Activated T-cell treated with anti-CD3 and anti-CD28 coated beads, Interleukin-2, amount 50 U/mL, for 4 hours (primary cell): ENCODE measurements around the gene SBNO2. TPM values are rescaled to one million over a fixed set of nuclear protein-coding genes. Genes with fewer than 3 reads are reported as not detected.
"Not testable (repeated sequence)": the region's sequence is repeated elsewhere in the genome, so short reads cannot be mapped to it uniquely, and the experiment has no call there.

Source experiments
- ATAC-seq, 2 donors: fragments of 200-7000 bp; cut with Tn5 transposase; one replicate each; pipeline ENCODE4 v1.10.0; 2021
- DNase-seq: peaks from one replicate; pipeline ENCODE4 v3.0.0-alpha.2; 2020
- H3K27me3 Mint-ChIP-seq: one replicate; pipeline ENCODE4 v1.8.0; 2021; ENCODE audit warnings: low read depth, mixed read lengths
- H3K36me3 Mint-ChIP-seq: one replicate; pipeline ENCODE4 v1.8.0; 2022; ENCODE audit warnings: mixed read lengths; ENCODE audit not compliant: insufficient read depth
- H3K4me1 Mint-ChIP-seq: one replicate; pipeline ENCODE4 v1.8.0; 2021; ENCODE audit warnings: low read depth, mixed read lengths
- H3K4me3 Mint-ChIP-seq: one replicate; pipeline ENCODE4 v1.8.0; 2021; ENCODE audit warnings: mild to moderate bottlenecking, moderate library complexity, mixed read lengths
- H3K9me3 Mint-ChIP-seq: one replicate; pipeline ENCODE4 v1.8.0; 2021; ENCODE audit warnings: mixed read lengths
- total RNA-seq, 3 donors: library from RNA; stranded (reverse); gene quantifications; one replicate each; pipeline ENCODE4 v1.2.1, GENCODE V29; 2021

The SBNO2 gene
- total RNA-seq, 3 donors from 2014 or later: 134 to 140 (median 139) TPM

DNA sequence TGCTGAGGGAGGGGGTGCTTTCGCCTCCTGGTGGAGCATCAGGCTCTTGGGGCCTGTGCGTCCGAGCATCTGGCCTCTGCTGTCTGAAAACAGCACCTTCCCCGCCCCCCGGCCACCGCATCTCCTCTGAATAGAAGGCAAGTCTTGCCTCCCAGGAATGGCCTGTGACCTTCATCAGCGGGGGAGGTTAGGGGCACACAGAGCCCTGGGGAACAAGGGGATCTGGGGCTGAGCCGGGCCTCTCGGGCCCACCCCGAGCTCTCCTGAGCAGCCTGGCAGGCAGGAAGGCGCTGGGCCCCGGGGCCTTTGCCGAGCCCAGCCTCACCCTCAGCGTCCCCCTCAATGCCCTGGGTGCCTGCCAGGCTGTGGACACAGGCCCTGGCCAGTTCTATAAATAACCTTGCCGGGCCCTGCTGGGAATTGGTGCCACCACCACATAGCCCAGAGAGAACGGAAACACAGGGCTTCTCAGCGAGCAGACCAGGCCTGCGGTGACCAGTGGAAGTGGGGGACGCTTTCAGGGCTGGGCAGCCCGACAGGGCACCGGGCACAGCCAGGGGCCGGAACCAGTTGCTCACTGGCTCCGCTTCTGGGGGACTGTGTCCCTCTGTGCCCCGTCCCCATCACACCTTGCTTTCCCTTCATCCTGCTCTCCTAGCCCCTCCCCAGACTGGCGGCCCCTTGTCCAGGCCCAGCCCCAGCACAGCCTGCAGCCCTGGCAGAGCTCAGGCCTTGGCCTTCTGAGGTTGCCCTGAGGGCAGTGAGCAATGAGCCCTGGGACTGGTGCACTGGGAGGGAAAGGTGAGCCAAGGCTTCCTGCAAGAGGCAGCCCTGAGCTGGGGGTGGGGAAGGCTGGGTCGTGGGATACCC is 41.0 kb upstream of the SBNO2 start:
- H3K27me3 Mint-ChIP-seq: no peaks in the 10 kb centered on the region
- peaks cover 25% of the 10 kb centered on the region for H3K4me1 Mint-ChIP-seq
- H3K36me3 Mint-ChIP-seq: peaks cover 11% of the 10 kb centered on the region
- H3K4me3 Mint-ChIP-seq: no peak overlapping the region
- no peaks in the 10 kb centered on the region for H3K9me3 Mint-ChIP-seq
- ATAC-seq: no peak
- DNase-seq: no peak

DNA sequence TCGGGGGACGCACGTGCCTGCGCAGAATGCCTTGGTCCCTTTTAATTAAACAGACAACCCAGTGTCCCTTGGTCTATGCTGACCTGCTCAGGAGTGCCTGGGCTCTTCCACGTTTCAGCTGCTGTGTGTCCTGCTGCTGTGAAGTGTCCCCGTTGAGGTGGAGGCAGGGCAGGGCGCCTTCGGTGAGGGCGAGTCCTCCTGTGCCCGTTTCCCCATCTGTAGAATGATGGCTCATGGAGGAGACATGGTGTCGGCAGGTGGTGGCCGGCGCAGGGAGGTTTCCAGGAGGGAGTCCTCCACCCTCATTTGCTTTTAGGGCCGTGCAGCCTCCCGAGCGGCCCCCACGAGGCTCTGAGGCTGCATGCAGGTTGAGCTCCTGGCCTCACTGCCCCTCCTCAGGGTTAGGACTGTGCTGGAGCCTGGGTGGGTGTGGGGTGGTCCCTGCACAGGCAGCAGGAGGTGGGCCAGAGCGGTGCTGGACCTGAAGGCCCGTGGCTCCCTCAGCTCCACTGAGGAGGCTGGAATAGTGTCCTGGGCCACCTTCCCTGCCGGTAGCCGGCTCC is 40.3 kb upstream of the SBNO2 start:
- no peaks in the 10 kb centered on the region for H3K27me3 Mint-ChIP-seq
- H3K9me3 Mint-ChIP-seq: no peaks in the 10 kb centered on the region
- peaks cover 13% of the 10 kb centered on the region for H3K36me3 Mint-ChIP-seq
- H3K4me1 Mint-ChIP-seq: peaks cover 30% of the 10 kb centered on the region
- peak overlapping the region; percentile 76 for H3K4me3 Mint-ChIP-seq
- ATAC-seq (no peak), DNase-seq (no peak)

DNA sequence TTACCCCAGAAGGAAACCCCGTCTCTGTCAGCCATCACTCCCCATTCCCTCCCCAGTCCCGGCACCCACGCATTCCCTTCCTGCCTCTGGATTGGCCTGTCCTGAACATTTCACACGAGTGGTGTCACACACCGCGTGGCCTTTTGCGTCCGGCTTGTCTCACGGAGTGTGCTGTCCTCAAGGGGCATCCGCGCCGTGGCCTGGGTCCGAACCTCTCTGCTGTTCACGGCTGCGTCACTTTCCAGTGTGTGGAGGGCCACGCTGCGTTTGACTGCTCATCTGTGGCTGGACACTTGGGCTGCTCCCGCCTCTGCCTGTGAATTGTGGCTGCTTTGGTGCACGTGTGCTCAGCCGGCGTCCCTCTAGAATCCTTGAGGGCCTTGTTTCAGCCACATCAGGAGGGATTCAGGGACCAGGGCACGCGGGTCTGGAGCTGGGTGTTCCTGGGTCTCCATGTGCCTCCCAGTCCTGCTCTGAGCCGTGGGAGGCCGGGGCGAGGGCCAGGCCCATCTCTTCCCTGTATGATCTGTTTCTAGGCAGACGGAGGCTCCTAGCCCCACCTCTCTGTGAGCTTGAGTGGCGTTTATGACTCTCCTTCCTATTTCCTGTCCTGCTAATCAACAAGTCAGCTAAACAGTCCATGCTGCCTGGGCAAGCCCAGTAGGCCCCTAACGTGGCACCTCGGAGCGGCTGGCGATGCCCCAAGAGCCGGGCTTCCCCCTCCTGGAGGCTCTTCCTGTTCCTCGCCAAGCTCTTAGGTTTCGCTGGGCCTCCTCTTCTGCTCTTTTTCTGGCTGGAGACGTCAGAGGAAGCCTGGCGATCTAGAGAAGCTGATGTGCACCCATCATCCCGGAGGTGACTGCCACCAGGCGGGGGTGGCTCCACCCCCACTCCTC is 39.6 kb upstream of the SBNO2 start:
- peak overlapping the region; percentile 76 for H3K4me3 Mint-ChIP-seq
- peak; percentile 82 to 83 for ATAC-seq
- H3K27me3 Mint-ChIP-seq: no peaks in the 10 kb centered on the region
- H3K4me1 Mint-ChIP-seq: peaks cover 32% of the 10 kb centered on the region
- DNase-seq: peak; percentile 21
- H3K9me3 Mint-ChIP-seq: no peaks in the 10 kb centered on the region
- H3K36me3 Mint-ChIP-seq: peaks cover 13% of the 10 kb centered on the region

DNA sequence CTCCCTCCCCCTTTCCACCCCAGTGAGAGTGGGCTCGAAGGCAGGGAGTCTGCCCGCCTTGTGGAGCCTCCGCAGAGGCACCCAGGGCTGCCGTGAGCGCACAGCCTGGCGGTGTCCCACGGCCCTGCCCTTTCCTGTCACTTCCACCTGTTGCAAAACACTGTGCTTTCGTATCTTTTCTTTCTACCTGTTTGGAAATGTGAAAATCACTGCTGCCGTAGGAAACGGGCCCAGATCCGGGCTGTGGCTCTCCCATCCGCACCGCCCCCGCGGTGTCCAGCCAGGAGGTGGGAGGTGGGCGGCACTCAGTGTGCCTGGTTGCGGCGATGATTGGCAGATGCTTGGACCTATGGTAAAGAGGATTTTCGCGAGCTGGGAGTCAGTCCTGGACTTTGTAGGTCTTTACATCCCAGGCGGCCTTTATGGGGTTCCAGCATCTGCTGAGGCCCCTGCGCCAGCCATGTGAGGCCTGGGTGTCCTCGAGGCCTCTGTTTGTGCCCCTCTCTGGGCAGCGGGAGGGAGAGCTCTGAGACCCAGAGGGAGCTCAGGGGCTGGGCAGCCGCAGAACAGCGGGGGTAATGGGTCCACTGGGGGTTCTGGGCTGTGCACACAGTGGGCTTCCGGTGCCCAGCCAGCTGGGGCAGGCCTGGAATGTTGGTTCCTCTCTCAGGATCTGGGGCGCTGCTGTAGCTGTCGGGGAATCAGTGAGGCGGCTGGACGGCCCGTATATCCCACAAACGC is 37.6 kb upstream of the SBNO2 start:
- Mint-ChIP-seq H3K4me1 (peaks cover 38% of the 10 kb centered on the region), H3K4me3 (no peak overlapping the region), H3K27me3 (no peaks in the 10 kb centered on the region), H3K9me3 (no peaks in the 10 kb centered on the region), H3K36me3 (peaks cover 13% of the 10 kb centered on the region)
- ATAC-seq: no peak
- no peak for DNase-seq

DNA sequence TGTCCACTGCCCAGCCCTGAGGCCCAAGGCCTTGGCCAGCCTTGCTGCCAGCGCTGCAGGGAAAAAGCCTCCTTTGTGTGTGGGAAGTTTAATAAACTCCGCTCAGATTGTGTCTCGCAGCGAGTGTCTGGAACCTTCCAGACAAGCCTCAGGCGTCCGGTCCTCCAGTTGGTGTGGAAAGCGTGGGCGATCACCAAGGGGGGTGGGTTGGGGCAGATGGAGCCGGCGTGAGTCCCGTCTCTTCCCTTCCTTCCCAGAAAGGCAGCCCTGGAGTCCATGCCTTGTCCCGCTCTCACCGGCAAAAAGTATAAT is 36.1 kb upstream of the SBNO2 start:
- peak overlapping the region; percentile 54 for H3K4me3 Mint-ChIP-seq
- no peaks in the 10 kb centered on the region for H3K9me3 Mint-ChIP-seq
- peaks cover 38% of the 10 kb centered on the region for H3K4me1 Mint-ChIP-seq
- no peak for DNase-seq
- H3K36me3 Mint-ChIP-seq: peaks cover 13% of the 10 kb centered on the region
- no peaks in the 10 kb centered on the region for H3K27me3 Mint-ChIP-seq
- no peak for ATAC-seq

DNA sequence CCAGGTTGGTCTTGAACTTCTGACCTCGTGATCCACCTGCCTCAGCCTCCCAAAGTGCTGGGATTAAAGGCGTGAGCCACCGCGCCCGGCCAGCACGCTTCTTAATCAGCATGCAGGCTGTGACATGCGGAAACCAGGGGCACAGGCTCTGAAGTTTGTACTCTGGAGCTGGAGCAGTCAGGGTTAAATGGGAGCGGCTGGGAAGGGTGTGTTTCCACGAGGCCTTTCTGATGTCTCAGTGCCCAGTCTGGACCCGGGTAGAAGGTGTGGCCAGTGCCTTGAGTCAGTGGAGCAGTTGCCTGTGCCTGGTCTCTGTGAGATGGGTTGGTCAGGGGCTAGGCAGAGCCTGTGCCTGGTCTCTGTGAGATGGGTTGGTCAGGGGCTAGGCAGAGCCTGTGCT is 34.8 kb upstream of the SBNO2 start:
- H3K9me3 Mint-ChIP-seq, H3K27me3 Mint-ChIP-seq, DNase-seq, ATAC-seq, H3K4me3 Mint-ChIP-seq: not testable (repeated sequence)
- Mint-ChIP-seq H3K36me3 (peaks cover 12% of the 10 kb centered on the region), H3K4me1 (peaks cover 39% of the 10 kb centered on the region)

DNA sequence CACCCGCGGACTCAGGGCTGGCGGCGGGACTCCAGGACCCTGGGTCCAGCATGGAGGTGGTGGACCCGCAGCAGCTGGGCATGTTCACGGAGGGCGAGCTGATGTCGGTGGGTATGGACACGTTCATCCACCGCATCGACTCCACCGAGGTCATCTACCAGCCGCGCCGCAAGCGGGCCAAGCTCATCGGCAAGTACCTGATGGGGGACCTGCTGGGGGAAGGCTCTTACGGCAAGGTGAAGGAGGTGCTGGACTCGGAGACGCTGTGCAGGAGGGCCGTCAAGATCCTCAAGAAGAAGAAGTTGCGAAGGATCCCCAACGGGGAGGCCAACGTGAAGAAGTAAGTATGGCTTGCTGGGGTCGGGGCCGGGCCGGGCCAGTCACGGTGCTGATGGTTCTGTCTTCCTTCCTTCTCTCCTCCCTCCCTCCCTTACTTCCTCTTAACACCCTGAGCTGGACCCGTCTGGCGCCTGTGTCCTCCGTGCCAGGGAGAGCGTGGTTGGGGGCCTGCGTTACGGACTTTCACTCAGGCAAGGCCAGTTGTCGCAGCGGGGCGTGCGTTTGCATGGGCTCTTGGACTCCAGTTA is 32.9 kb upstream of the SBNO2 start:
- Mint-ChIP-seq H3K27me3 (no peaks in the 10 kb centered on the region), H3K36me3 (peaks cover 6% of the 10 kb centered on the region), H3K4me1 (peaks cover 40% of the 10 kb centered on the region), H3K9me3 (no peaks in the 10 kb centered on the region), H3K4me3 (peak overlapping the region; percentile 90)
- DNase-seq (no peak), ATAC-seq (no peak)

DNA sequence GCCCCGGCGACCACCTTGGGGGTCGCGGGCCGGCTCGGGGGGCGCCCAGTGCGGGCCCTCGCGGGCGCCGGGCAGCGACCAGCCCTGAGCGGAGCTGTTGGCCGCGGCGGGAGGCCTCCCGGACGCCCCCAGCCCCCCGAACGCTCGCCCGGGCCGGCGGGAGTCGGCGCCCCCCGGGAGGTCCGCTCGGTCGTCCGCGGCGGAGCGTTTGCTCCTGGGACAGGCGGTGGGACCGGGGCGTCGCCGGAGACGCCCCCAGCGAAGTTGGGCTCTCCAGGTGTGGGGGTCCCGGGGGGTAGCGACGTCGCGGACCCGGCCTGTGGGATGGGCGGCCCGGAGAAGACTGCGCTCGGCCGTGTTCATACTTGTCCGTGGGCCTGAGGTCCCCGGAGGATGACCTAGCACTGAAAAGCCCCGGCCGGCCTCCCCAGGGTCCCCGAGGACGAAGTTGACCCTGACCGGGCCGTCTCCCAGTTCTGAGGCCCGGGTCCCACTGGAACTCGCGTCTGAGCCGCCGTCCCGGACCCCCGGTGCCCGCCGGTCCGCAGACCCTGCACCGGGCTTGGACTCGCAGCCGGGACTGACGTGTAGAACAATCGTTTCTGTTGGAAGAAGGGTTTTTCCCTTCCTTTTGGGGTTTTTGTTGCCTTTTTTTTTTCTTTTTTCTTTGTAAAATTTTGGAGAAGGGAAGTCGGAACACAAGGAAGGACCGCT is 32.2 kb upstream of the SBNO2 start:
- DNase-seq: no peak
- Mint-ChIP-seq H3K36me3 (peaks cover 2% of the 10 kb centered on the region), H3K9me3 (no peaks in the 10 kb centered on the region), H3K4me1 (peaks cover 35% of the 10 kb centered on the region), H3K27me3 (no peaks in the 10 kb centered on the region), H3K4me3 (peak overlapping the region; percentile 90)
- no peak for ATAC-seq

DNA sequence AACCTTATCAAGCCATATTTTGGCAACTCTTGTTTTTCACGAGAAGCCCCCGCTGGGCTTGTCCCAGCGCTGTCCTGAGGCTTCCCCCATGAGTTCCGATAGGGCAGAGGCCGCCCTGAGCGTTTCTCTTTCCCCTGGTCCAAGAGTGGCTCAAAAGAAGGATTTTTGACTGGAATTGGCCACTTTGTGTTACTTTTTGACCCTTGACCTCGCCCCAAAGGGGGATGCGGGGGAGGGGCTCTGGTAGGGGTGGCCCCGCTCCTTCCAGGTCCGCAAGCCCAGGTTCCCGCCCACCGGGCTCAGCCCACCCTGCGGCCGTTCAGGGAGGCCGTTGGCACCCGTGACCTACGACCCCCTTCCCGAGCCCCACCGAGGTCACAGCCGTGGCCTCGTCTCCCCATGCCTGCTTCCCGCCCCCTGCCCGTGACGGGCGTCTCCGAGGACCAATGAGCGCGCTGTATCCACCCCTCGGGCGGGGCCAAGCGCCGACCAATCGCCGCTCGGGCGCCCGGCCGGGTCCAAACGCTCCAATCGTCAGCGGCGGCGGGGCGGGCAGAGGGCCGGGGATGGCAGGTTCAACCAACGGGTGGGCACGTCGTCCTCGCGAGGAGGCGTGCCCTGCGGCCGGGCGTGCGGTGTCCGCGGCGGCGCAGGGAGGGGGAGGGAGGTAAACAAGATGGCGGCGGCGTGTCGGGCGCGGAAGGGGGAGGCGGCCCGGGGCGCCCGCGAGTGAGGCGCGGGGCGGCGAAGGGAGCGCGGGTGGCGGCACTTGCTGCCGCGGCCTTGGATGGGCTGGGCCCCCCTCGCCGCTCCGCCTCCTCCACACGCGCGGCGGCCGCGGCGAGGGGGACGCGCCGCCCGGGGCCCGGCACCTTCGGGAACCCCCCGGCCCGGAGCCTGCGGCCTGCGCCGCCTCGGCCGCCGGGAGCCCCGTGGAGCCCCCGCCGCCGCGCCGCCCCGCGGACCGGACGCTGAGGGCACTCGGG is 31.3 kb upstream of the SBNO2 start, which contains the start of gene STK11:
TSS of gene STK11 (plus strand) at position 665 of the 986 bp plus-strand sequence. CDS start 1,136 bp downstream, outside the sequence.
- Mint-ChIP-seq H3K36me3 (peaks cover 2% of the 10 kb centered on the region), H3K4me3 (peak within 1 kb of the TSS; percentile 90), H3K27me3 (no peaks in the 10 kb centered on the region), H3K4me1 (peaks cover 32% of the 10 kb centered on the region), H3K9me3 (no peaks in the 10 kb centered on the region)
- DNase-seq (peak; percentile 99), ATAC-seq (peak; percentile 95 to 96)

DNA sequence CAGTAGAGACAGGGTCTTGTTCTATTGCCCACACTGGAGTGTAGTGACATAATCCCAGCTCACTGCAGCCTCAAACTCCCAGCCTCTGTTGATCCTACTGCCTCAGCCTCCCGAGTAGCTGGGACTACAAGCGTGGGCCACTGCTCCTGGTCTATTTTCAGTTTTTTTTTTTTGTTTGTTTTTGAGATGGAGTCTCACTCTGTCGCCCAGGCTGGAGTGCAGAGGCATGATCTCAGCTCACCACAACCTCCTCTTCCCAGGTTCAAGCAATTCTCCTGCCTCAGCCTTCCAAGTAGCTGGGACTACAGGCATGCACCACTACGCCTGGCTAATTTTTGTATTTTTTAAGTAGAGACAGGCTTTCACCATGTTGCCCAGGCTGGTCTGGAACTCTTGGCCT is 26.5 kb upstream of the SBNO2 start:
- not testable (repeated sequence) for H3K36me3 Mint-ChIP-seq, H3K27me3 Mint-ChIP-seq, ATAC-seq, H3K4me3 Mint-ChIP-seq, DNase-seq, H3K9me3 Mint-ChIP-seq
- H3K4me1 Mint-ChIP-seq: peaks cover 15% of the 10 kb centered on the region

DNA sequence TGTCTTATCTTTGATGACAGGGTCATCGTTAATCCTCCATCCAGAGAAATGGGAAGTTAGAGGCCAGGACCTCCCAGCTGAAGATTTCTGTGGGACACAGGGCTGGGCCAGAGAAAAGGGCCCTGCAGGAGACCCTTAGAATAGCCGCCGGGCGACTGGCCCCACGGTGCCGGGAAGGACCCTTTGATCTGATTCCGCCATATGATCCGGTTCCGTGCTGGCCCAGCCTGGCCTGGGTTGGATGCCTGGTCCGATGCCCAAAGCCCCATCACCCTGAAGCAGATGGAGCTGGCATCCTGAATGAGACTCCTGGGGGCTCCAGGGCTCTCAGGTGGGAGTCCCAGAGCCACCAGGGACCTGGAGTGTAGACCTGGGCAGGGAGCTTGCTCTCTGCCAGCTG is 25.5 kb upstream of the SBNO2 start:
- DNase-seq: no peak
- Mint-ChIP-seq H3K9me3 (no peaks in the 10 kb centered on the region), H3K27me3 (no peaks in the 10 kb centered on the region), H3K4me1 (peaks cover 14% of the 10 kb centered on the region), H3K36me3 (no peaks in the 10 kb centered on the region), H3K4me3 (no peak overlapping the region)
- ATAC-seq: no peak

DNA sequence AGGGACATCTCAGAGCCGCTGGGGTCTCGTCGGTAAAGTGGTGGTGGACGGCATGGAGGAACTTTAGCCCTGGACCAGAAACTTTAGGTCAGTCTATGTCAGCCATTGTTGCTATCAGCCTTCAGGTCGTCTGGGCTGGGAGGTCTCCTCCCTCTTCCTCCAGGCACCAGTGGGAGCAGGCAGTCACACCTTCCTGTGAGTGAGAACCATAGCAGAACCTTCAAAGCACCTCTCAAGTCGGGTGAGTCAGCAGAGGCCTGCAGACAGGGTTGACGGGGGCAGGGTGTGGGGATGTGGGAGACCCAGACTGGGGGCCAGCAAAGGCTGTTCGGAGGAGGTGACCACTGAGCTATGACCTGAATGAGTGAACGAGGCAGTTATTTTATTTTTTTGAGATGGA is 15.4 kb upstream of the SBNO2 start:
- H3K4me3 Mint-ChIP-seq: no peak overlapping the region
- H3K36me3 Mint-ChIP-seq: no peaks in the 10 kb centered on the region
- H3K27me3 Mint-ChIP-seq: no peaks in the 10 kb centered on the region
- no peaks in the 10 kb centered on the region for H3K9me3 Mint-ChIP-seq
- DNase-seq: peak; percentile 52
- ATAC-seq: peak; percentile 81
- H3K4me1 Mint-ChIP-seq: peaks cover 18% of the 10 kb centered on the region
